ENCODE measurements around the gene ERBB4.

Gene ERBB4

DNA sequence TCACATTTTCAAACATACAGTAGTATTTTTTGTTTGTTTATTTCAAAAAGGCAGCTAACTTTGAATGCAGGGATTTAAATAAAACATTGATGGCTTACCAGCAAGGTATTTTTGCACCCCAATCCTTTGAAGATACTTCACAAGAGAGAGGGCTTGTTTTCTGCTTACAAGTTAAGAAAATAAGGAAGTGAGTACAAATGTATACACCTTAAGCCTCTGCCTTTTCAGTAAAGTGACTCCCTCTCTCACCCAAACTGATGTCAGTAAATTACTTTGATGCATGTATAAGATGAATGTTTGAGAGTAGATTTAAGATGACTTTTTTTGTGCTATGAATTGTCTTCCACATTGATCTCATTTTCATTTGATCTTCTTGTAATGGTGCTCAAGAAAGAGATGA lies 1162.2 kb downstream of the ERBB4 start:
- TF ChIP-seq, protein P1, sequence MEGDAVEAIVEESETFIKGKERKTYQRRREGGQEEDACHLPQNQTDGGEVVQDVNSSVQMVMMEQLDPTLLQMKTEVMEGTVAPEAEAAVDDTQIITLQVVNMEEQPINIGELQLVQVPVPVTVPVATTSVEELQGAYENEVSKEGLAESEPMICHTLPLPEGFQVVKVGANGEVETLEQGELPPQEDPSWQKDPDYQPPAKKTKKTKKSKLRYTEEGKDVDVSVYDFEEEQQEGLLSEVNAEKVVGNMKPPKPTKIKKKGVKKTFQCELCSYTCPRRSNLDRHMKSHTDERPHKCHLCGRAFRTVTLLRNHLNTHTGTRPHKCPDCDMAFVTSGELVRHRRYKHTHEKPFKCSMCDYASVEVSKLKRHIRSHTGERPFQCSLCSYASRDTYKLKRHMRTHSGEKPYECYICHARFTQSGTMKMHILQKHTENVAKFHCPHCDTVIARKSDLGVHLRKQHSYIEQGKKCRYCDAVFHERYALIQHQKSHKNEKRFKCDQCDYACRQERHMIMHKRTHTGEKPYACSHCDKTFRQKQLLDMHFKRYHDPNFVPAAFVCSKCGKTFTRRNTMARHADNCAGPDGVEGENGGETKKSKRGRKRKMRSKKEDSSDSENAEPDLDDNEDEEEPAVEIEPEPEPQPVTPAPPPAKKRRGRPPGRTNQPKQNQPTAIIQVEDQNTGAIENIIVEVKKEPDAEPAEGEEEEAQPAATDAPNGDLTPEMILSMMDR (conservative IDR thresholded peaks at IDR 0.05) = no peak
- no peak overlapping the region for H3K27ac ChIP-seq

DNA sequence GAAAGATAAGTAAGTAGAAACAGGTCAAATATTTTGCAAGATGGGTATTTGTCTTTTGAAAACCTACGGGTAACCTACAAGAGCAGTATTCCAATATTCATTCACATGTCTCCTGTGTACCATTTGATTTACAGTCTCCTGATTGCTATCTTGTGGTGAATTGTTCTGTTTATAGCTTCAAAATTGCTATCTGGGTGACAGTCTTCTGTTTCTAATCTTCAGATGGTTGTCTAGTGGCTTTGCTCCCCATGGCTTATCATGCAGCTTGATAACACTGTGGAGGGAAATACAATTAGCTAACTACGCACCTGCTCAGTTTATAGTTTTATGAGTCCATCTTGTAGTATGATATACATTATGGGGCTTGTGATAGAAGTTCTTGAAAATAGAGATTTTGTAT lies 1165.4 kb downstream of the ERBB4 start:
- no peak overlapping the region for H3K27ac ChIP-seq
- TF ChIP-seq, protein P1 (conservative IDR thresholded peaks at IDR 0.05) = no peak

DNA sequence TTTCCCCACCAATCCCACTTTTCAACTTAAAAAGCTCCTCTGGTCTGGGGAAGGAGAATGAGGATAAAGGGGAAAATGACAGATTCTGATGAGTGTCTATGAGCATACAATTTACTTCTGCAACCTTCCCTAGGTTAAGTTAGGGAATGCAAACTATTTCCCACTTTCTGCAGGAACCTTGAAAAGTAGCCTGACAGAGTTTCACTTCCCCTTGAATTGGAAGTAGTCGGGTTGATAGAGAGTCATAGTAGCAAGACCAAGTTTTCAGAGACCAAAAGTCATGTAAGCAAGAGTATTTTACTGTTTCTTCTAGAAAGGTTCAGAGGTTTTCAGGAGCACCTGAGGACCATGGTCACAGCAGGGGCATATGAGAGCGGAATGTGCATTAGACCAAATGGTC lies 1167.1 kb downstream of the ERBB4 start:
- TF ChIP-seq, protein P1 (conservative IDR thresholded peaks at IDR 0.05) = no peak
- no peak overlapping the region for H3K27ac ChIP-seq

DNA sequence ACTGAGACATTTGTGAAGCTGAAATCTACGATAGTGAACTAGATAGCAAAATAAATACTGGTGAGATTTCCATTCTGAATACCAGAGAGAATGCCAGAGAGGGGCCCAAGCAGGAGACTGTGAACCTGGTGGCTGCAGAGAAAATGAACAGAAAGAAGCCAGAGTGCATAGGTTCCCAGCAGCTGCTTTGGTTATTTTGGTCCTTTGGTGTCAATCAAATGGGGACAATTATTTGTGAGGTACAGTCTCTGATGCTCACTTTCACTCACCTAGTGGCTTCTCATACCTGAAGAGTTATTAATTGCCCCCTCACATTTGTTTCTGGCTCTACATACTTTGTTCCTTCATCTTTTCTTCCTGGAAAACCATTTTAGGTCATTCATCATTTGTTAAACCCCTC lies 1170.1 kb downstream of the ERBB4 start:
- no peak overlapping the region for H3K27ac ChIP-seq
- TF ChIP-seq, protein P1 (conservative IDR thresholded peaks at IDR 0.05) = no peak

DNA sequence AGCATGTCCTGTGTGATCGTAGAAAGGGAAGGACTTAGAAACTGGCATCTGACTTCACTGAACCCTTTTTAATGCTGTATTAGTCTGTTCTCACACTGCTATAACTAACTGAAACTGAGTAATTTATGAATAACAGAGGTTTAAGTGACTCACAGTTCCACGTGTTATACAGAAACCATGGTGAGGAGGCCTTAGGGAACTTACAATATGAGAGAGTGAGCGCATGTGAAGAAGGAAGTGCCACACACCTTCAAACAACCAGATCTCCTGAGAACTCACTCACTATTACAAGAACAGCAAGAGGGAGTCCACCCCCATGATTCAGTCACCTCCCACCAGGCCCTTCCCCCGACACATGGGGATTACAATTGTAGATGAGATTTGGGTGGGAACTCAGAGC lies 1170.9 kb downstream of the ERBB4 start:
- no peak overlapping the region for H3K27ac ChIP-seq
- TF ChIP-seq, protein P1 (conservative IDR thresholded peaks at IDR 0.05) = no peak

DNA sequence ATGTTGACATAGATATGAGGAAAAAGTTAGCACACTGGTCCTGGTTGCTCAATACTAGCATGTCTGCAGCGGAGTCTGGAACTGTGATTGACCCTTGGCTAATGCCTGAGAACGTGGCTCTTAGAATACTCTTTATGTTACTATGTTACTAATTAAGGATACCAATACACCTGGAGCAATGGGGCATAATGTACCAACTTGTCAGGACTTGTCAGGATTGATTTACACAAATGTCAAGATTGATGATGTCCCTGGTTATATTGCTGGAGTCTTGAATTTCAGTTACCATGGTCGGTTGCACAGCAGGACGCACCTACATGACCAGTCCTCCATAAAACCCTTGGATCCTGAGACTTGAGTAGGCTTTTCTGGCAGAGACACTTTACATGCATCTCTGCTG lies 1171.3 kb downstream of the ERBB4 start:
- H3K27ac ChIP-seq = no peak overlapping the region
- TF ChIP-seq, protein P1 (conservative IDR thresholded peaks at IDR 0.05) = no peak

DNA sequence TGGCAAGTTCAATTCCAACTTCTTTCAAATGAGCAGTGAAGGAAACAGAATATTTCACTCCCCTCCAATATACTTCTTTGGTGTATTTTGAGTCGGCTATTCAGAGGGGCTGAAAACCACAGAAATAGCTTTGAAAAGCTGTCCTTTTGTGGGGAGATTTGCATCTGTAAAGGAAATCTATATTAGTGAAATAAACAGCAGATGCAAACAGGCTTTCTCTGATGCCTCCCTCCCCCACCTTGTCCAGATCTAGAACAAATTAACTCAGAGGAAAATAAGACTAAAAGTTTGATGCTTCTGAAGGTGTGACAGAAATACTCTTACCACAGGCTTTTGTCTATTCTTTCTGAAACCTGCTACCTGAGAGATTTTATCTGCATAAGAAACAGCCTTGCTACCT lies 1173.7 kb downstream of the ERBB4 start:
- TF ChIP-seq, protein P1 (conservative IDR thresholded peaks at IDR 0.05) = no peak
- no peak overlapping the region for H3K27ac ChIP-seq

DNA sequence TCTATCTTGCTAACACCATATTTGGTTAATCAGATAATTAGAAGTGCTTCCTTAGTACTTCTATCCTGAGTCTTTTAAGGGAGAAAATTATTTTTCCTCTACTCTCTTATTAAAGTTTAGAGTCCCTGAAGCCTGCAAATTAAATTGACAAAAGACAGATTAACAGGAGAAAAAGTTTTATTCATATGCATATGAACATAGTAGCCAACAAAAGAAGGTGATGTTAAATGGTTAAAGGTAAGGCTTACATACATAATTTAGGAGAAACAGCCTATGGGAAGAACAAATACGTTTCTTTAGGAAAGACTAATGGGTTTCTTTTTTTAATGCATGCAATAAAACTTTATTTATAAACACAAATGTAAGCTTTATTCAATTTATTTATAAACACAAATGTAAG lies 1177.2 kb downstream of the ERBB4 start:
- H3K27ac ChIP-seq = no peak overlapping the region
- TF ChIP-seq, protein P1 (conservative IDR thresholded peaks at IDR 0.05) = no peak

Data from VCaP (cell line).